Karpas-422 (cell line): ENCODE data around the gene PTGDS. TPM values are rescaled to one million over a fixed set of nuclear protein-coding genes. Genes with fewer than 3 reads are reported as not detected.

ENCODE experiments used
- DNase-seq: peaks from one replicate; pipeline ENCODE4 v3.0.0-alpha.2; 2015
- H2AFZ ChIP-seq: fragments of 200-600 bp; sonication (generic); 2 replicates; pipeline ENCODE4 v1.6.1; 2014; ENCODE audit warnings: antibody characterized with exemption, low read length, mixed read lengths
- H3K27ac ChIP-seq: fragments of 200-600 bp; sonication (generic); 2 replicates; pipeline ENCODE4 v1.5.1; 2014; ENCODE audit warnings: mild to moderate bottlenecking, low read length, moderate library complexity
- H3K27me3 ChIP-seq: fragments of 200-600 bp; sonication (generic); 2 replicates; pipeline ENCODE4 v1.6.1; 2014; ENCODE audit warnings: low read length, mixed read lengths
- H3K36me3 ChIP-seq: fragments of 200-600 bp; sonication (generic); 2 replicates; pipeline ENCODE4 v1.6.1; 2014; ENCODE audit warnings: low read length, mixed read lengths; ENCODE audit not compliant: insufficient read depth
- H3K4me1 ChIP-seq: fragments of 200-600 bp; sonication (generic); 2 replicates; pipeline ENCODE4 v1.6.1; 2014; ENCODE audit warnings: mild to moderate bottlenecking, low read length, mixed read lengths
- H3K4me2 ChIP-seq: fragments of 200-600 bp; sonication (generic); 2 replicates; pipeline ENCODE4 v1.6.1; 2014; ENCODE audit warnings: low read length, low read depth, mild to moderate bottlenecking; ENCODE audit not compliant: poor library complexity, severe bottlenecking
- H3K4me3 ChIP-seq: fragments of 200-600 bp; sonication (generic); 2 replicates; pipeline ENCODE4 v1.5.1; 2014; ENCODE audit warnings: mild to moderate bottlenecking, antibody characterized with exemption, low read length, mixed read lengths
- H3K79me2 ChIP-seq: fragments of 200-600 bp; sonication (generic); 2 replicates; pipeline ENCODE4 v1.6.1; 2014; ENCODE audit warnings: mild to moderate bottlenecking, low read length, mixed read lengths
- H3K9ac ChIP-seq: fragments of 200-600 bp; sonication (generic); 2 replicates; pipeline ENCODE4 v1.6.0; 2014; ENCODE audit warnings: low read length
- H3K9me2 ChIP-seq: fragments of 200-600 bp; sonication (generic), shearing (Covaris generic); replicated peaks from 2 replicates; pipeline ENCODE4 v1.6.0; 2014; ENCODE audit warnings: mild to moderate bottlenecking, low read length, moderate library complexity; ENCODE audit not compliant: insufficient read depth
- H3K9me3 ChIP-seq: fragments of 300-700, 200-600 bp; sonication (generic); 2 replicates; pipeline ENCODE4 v1.6.1; 2014; ENCODE audit warnings: low read length, mixed read lengths
- H4K20me1 ChIP-seq: fragments of 200-600 bp; sonication (generic); 2 replicates; pipeline ENCODE4 v1.6.1; 2014; ENCODE audit warnings: mild to moderate bottlenecking, antibody characterized with exemption, low read length, low read depth; ENCODE audit not compliant: insufficient read depth
- total RNA-seq: library from RNA; depleted of rRNA; stranded (reverse); fragments of >200 nt; shearing (Covaris generic); gene quantifications from 2 replicates; pipeline ENCODE4 v1.2.3, GENCODE V29; 2014; ENCODE audit warnings: low replicate concordance

The PTGDS gene
- total RNA-seq, 1 experiment from 2014 or later: not detected

- Histone ChIP-seq H3K79me2 (peaks cover 12% of the 10 kb centered on the region), H3K4me3 (peak overlapping the region; percentile 93), H3K4me2 (peak overlapping the region; percentile 78), H3K9me3 (no peaks in the 10 kb centered on the region), H3K9ac (peak overlapping the region; percentile 95), H3K36me3 (0 out of 2 replicates have a peak, but pooled peaks cover 3% of the 10 kb centered on the region), H3K9me2 (no peaks in the 10 kb centered on the region), H2AFZ (no peak overlapping the region), H3K27me3 (no peaks in the 10 kb centered on the region), H3K4me1 (peaks cover 17% of the 10 kb centered on the region), H3K27ac (peak overlapping the region; percentile 60), H4K20me1 (peaks cover 5% of the 10 kb centered on the region; the same call in 1 of the 2 replicates)
- peak; percentile 74 for DNase-seq
Observed at GRCh38 chr9:136943291-136944211, 33.8 kb upstream of the PTGDS start.

- Histone ChIP-seq H3K4me3 (peak overlapping the region; percentile 93), H3K9me2 (no peaks in the 10 kb centered on the region), H3K79me2 (peaks cover 12% of the 10 kb centered on the region), H4K20me1 (peaks cover 5% of the 10 kb centered on the region; the same call in 1 of the 2 replicates), H3K9ac (peak overlapping the region; percentile 95), H3K9me3 (no peaks in the 10 kb centered on the region), H3K4me1 (peaks cover 19% of the 10 kb centered on the region), H3K27ac (peak overlapping the region; percentile 60), H2AFZ (no peak overlapping the region), H3K27me3 (no peaks in the 10 kb centered on the region), H3K36me3 (0 out of 2 replicates have a peak, but pooled peaks cover 1% of the 10 kb centered on the region), H3K4me2 (peak overlapping the region; percentile 78)
- DNase-seq: no peak
Observed at GRCh38 chr9:136944212-136944518, 33.1 kb upstream of the PTGDS start.

- H3K79me2 ChIP-seq: peaks cover 12% of the 10 kb centered on the region
Observed at GRCh38 chr9:136944519-136945332, 32.6 kb upstream of the PTGDS start, which contains the start of the genes C8G and FBXW5. C8G (plus strand) TSS chr9:136945243; CDS start chr9:136945321, 78 bp downstream. FBXW5 (minus strand) TSS chr9:136944738; CDS start chr9:136944083, 655 bp downstream.

GRCh38 chr9:136945333-136946227 is 31.7 kb upstream of the PTGDS start:
- no peaks in the 10 kb centered on the region for H3K9me3 ChIP-seq
- no peak overlapping the region for H3K27ac ChIP-seq
- no peak overlapping the region for H2AFZ ChIP-seq
- no peaks in the 10 kb centered on the region for H3K9me2 ChIP-seq
- peaks cover 12% of the 10 kb centered on the region for H3K79me2 ChIP-seq
- no peak for DNase-seq
- no peak overlapping the region for H3K4me3 ChIP-seq
- no peak overlapping the region for H3K9ac ChIP-seq
- H3K27me3 ChIP-seq: no peaks in the 10 kb centered on the region
- H4K20me1 ChIP-seq: peaks cover 5% of the 10 kb centered on the region; the same call in 1 of the 2 replicates
- no peak overlapping the region for H3K4me2 ChIP-seq
- no peaks in the 10 kb centered on the region for H3K36me3 ChIP-seq
- H3K4me1 ChIP-seq: peaks cover 28% of the 10 kb centered on the region

More at GRCh38 chr9:136944519-136945332, 32.6 kb upstream of the PTGDS start, which contains the start of the genes C8G and FBXW5:
- H3K9ac ChIP-seq: peak within 1 kb of the TSS; percentile 95
- peaks cover 22% of the 10 kb centered on the region for H3K4me1 ChIP-seq
- H2AFZ ChIP-seq: no peak within 1 kb of the TSS
- no peaks in the 10 kb centered on the region for H3K9me3 ChIP-seq
- H3K27me3 ChIP-seq: no peaks in the 10 kb centered on the region
- H3K36me3 ChIP-seq: no peaks in the 10 kb centered on the region
- H3K4me2 ChIP-seq: peak within 1 kb of the TSS; percentile 78
- H3K9me2 ChIP-seq: no peaks in the 10 kb centered on the region
- peak within 1 kb of the TSS; percentile 60 for H3K27ac ChIP-seq
- H3K4me3 ChIP-seq: peak within 1 kb of the TSS; percentile 93
- peaks cover 5% of the 10 kb centered on the region; the same call in 1 of the 2 replicates for H4K20me1 ChIP-seq
- peak; percentile 98 for DNase-seq

DNA sequence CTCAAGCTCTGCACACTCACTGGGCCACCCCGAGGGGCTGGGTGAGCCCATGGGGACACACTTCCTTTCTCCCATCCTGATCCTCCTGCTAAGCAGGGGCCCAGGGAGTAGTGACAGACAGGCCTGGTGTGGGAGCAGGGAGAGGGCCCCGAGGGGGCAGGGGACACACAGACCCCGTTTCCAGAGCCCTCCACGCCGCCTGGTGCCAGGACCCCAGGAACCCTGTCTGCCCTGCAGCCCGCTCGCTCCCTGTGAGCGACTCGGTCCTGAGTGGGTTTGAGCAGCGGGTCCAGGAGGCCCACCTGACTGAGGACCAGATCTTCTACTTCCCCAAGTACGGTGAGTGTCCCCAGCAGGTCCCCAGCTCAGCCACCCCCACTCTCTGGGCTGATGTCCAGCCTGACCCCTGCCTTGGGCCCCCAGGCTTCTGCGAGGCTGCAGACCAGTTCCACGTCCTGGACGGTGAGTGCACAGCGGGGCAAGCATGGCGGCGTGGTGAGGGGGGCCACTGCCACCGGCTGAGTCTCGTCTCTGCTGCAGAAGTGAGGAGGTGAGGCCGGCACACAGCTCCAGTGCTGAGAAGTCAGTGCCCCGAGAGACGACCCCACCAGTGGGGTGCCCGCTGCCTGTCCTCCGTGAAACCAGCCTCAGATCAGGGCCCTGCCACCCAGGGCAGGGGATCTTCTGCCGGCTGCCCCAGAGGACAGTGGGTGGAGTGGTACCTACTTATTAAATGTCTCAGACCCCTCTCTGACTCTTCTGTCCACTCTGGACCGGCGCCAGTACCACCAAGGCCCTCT is 30.9 kb upstream of the PTGDS start:
- H3K9ac ChIP-seq: no peak overlapping the region
- H2AFZ ChIP-seq: no peak overlapping the region
- H3K4me3 ChIP-seq: no peak overlapping the region
- no peaks in the 10 kb centered on the region for H3K9me2 ChIP-seq
- no peaks in the 10 kb centered on the region for H3K9me3 ChIP-seq
- no peak overlapping the region for H3K27ac ChIP-seq
- peaks cover 12% of the 10 kb centered on the region for H3K79me2 ChIP-seq
- H3K4me1 ChIP-seq: peaks cover 29% of the 10 kb centered on the region
- H3K27me3 ChIP-seq: no peaks in the 10 kb centered on the region
- no peaks in the 10 kb centered on the region for H3K36me3 ChIP-seq
- H3K4me2 ChIP-seq: no peak overlapping the region
- H4K20me1 ChIP-seq: peaks cover 5% of the 10 kb centered on the region; the same call in 1 of the 2 replicates
- DNase-seq: no peak

DNA sequence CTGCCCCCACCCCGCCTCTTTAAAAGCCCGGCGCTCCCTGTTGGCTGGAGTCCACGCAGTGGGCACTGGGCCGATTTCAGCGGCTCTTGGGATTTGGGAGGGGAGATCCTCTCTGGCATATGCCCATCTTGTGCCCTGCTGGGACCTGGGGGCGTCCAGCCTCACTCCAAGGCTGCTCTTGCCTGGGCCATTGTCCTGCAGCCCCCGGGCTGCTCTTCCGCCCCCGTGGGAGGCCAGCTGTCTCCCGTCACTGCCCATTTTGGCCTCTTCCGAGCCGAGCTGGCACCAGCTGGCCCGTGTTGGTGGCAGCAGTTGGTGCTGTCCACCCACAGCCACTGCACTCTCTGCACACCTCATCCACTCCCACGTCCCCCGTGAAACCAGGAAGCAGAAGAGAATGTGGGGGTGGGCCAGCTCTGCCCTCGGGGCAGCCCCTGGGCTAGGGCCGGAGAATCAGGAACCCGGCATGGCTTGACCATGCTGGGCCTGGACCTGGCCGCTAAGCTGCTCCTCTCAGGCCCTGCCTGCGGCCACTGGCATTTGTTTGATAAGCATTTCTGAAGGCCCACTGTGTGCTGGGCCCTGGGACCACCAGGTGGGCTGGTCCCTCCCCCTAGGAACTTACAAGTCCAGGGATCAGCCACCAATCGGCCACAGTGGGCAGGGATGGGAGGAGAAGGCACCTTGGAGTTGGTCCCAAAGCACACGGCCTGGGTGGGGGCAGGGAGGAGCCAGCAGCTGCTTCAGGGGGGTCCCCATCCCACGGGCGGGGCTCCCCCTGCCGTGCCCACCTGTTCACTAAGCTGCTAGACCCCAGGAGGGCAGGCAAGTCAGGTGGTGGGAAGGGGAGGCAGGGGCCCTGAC is 30.0 kb upstream of the PTGDS start:
- Histone ChIP-seq H3K27ac (no peak overlapping the region), H3K9me2 (no peaks in the 10 kb centered on the region), H4K20me1 (peaks cover 5% of the 10 kb centered on the region; the same call in 1 of the 2 replicates), H3K9ac (no peak overlapping the region), H3K9me3 (no peaks in the 10 kb centered on the region), H3K79me2 (peaks cover 12% of the 10 kb centered on the region), H3K4me2 (no peak overlapping the region), H3K4me1 (peaks cover 29% of the 10 kb centered on the region), H2AFZ (no peak overlapping the region), H3K36me3 (no peaks in the 10 kb centered on the region), H3K4me3 (no peak overlapping the region), H3K27me3 (no peaks in the 10 kb centered on the region)
- no peak for DNase-seq
